Neuronal stem cell (in vitro differentiated cells): Measurements from ENCODE around the gene ZCCHC12.
"Not testable (repeated sequence)": the region's sequence is repeated elsewhere in the genome, so short reads cannot be mapped to it uniquely, and the experiment has no call there.

ENCODE experiments used
- DNase-seq: peaks from one replicate; pipeline ENCODE4 v3.0.0-alpha.2; 2013; ENCODE audit warnings: low spot score
- H2AFZ ChIP-seq: one replicate; pipeline ENCODE4 v1.6.1; 2013; ENCODE audit warnings: mild to moderate bottlenecking, low read length, inconsistent platforms
- H2AK5ac ChIP-seq: 2 replicates; pipeline ENCODE4 v1.6.1; 2013; ENCODE audit warnings: low read depth, mild to moderate bottlenecking, inconsistent platforms, low read length, moderate library complexity, mixed read lengths
- H2BK120ac ChIP-seq: 2 replicates; pipeline ENCODE4 v1.6.1; 2013; ENCODE audit warnings: low read depth, mild to moderate bottlenecking, inconsistent platforms, low read length, moderate library complexity, mixed read lengths
- H2BK12ac ChIP-seq: one replicate; pipeline ENCODE4 v1.6.1; 2013; ENCODE audit warnings: low read length, inconsistent platforms
- H2BK15ac ChIP-seq: 2 replicates; pipeline ENCODE4 v1.6.1; 2013; ENCODE audit warnings: mild to moderate bottlenecking, low read length, inconsistent platforms, mixed read lengths
- H2BK5ac ChIP-seq: one replicate; pipeline ENCODE4 v1.6.1; 2013; ENCODE audit warnings: inconsistent platforms, mild to moderate bottlenecking, low read length, moderate library complexity
- H3K14ac ChIP-seq: one replicate; pipeline ENCODE4 v1.6.1; 2013; ENCODE audit warnings: low read length, inconsistent platforms
- H3K18ac ChIP-seq: 2 replicates; pipeline ENCODE4 v1.6.1; 2013; ENCODE audit warnings: low read length, inconsistent platforms
- H3K23ac ChIP-seq: 2 replicates; pipeline ENCODE4 v1.6.1; 2013; ENCODE audit warnings: low read depth, mild to moderate bottlenecking, mixed read lengths, low read length, inconsistent platforms; ENCODE audit not compliant: poor library complexity
- H3K27ac ChIP-seq: replicated peaks from 3 replicates; pipeline ENCODE4 v1.5.1; 2013; ENCODE audit warnings: low read length, inconsistent platforms
- H3K27me3 ChIP-seq, 3 experiments: 2 replicates each; pipeline ENCODE4 v1.6.1; 2013; ENCODE audit warnings: low read length in 3 of 3, mild to moderate bottlenecking in 2 of 3, inconsistent platforms in 1 of 3, low read depth in 1 of 3, mixed read lengths in 1 of 3, moderate library complexity in 1 of 3; ENCODE audit not compliant: control insufficient read depth in 3 of 3, insufficient read depth in 3 of 3
- H3K36me3 ChIP-seq, 2 donors: replicated peaks in 1 of 2; 2 replicates each; pipeline ENCODE4 v1.6.1; 2013; ENCODE audit warnings: low read length in 2 of 2; ENCODE audit not compliant: control insufficient read depth in 2 of 2, insufficient read depth in 2 of 2
- H3K4ac ChIP-seq: 2 replicates; pipeline ENCODE4 v1.6.1; 2013; ENCODE audit warnings: inconsistent platforms, mild to moderate bottlenecking, low read length, moderate library complexity
- H3K4me1 ChIP-seq, 2 donors: 1 replicate in 1 of 2; 2 replicates in 1 of 2; pipeline ENCODE4 v1.6.1; 2013; ENCODE audit warnings: low read length in 2 of 2, low read depth in 1 of 2; ENCODE audit not compliant: control insufficient read depth in 2 of 2, insufficient read depth in 1 of 2
- H3K4me2 ChIP-seq: one replicate; pipeline ENCODE4 v1.6.1; 2013; ENCODE audit warnings: mild to moderate bottlenecking, low read length, inconsistent platforms; ENCODE audit not compliant: insufficient read depth, poor library complexity, severe bottlenecking
- H3K4me3 ChIP-seq, 2 donors: 2 replicates each; pipeline ENCODE4 v1.5.1; 2013; ENCODE audit warnings: low read length in 2 of 2, mild to moderate bottlenecking in 2 of 2, inconsistent platforms in 1 of 2, moderate library complexity in 1 of 2
- H3K79me1 ChIP-seq: one replicate; pipeline ENCODE4 v1.6.1; 2013; ENCODE audit warnings: low read depth, mild to moderate bottlenecking, inconsistent platforms, low read length, moderate library complexity
- H3K9ac ChIP-seq: one replicate; pipeline ENCODE4 v1.6.1; 2013; ENCODE audit warnings: mild to moderate bottlenecking, low read depth, low read length, inconsistent platforms; ENCODE audit not compliant: poor library complexity
- H3K9me3 ChIP-seq, 2 donors: replicated peaks in 1 of 2; 2 replicates each; pipeline versions ENCODE3 to v1.6.1; 2013; ENCODE audit warnings: low read length in 2 of 2, mild to moderate bottlenecking in 2 of 2, inconsistent platforms in 1 of 2, low read depth in 1 of 2, mixed read lengths in 1 of 2, moderate library complexity in 1 of 2; ENCODE audit not compliant: control insufficient read depth in 2 of 2, insufficient read depth in 1 of 2
- H4K8ac ChIP-seq: one replicate; pipeline ENCODE4 v1.6.1; 2013; ENCODE audit warnings: low read depth, mild to moderate bottlenecking, inconsistent platforms, low read length, moderate library complexity
- H4K91ac ChIP-seq: one replicate; pipeline ENCODE4 v1.6.1; 2013; ENCODE audit warnings: low read length, low read depth, mild to moderate bottlenecking, inconsistent platforms; ENCODE audit not compliant: poor library complexity
- WGBS, 2 donors: extraction: QIAGEN DNeasy Blood & Tissue Kit; methylation state at CpG; one replicate each; pipeline ENCODE4 v1.1.7; 2013; ENCODE audit warnings: missing lambda C conversion rate in 2 of 2, mixed read lengths in 1 of 2; ENCODE audit not compliant: insufficient read length in 2 of 2, insufficient replicate concordance in 1 of 2; ENCODE audit errors: extremely low coverage in 2 of 2; 5-methylcytosine and 5-hydroxymethylcytosine counted together

The ZCCHC12 gene

DNA sequence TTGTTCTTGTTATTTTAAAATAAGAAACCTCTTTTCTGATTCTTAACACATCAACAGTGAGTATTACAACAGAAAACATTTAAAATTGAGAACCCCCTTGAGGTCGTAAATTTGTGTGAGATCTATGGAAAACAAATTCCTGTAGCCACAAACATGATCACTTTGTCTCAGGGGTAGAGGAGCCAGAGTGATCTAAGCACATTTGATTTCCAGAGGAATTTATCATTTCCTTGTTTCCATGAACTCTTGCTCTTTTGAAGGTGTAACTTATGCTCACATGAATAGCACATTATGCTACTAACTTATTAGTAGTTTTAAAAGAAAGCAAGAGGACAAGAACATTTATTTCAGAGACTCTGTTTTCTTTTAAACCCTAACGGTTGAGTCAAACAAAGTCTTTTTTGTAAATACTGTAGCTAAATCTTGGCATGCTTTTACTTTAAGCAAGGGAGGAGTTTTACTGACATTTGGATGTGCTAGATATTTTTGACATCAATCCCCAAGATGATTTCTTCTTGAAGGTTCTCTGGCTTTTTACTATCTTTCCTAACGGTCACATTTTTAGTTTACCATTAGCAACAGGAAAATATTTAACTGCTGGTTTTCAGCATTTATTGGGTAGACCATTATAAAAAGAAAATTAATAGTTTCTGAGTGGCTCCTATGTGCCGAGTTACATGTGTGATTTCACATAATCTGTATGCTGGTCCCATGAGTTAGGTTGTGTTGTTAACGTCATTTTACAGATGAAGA is 27.9 kb upstream of the ZCCHC12 start:
- H3K4me3 ChIP-seq = no peak overlapping the region
- no peaks in the 10 kb centered on the region for H3K36me3 ChIP-seq
- H3K27me3 ChIP-seq = no peaks in the 10 kb centered on the region
- H3K27ac ChIP-seq = no peak overlapping the region
- no peak overlapping the region for H2BK5ac ChIP-seq
- no CpG with 5 or more reads among the region's 5 CpGs for WGBS, 2 donors
- H3K9me3 ChIP-seq = peaks cover 0 to 3% of the 10 kb centered on the region in 2 donors
- DNase-seq = no peak
- H2AFZ ChIP-seq = no peak overlapping the region
- no peaks in the 10 kb centered on the region for H3K4me1 ChIP-seq
- no peak overlapping the region for H4K8ac ChIP-seq
- H3K23ac ChIP-seq = no peak overlapping the region
- no peak overlapping the region for H2AK5ac ChIP-seq
- H2BK15ac ChIP-seq = no peak overlapping the region
- H4K91ac ChIP-seq = no peak overlapping the region
- H3K4me2 ChIP-seq = no peak overlapping the region
- no peak overlapping the region for H3K4ac ChIP-seq
- H3K79me1 ChIP-seq = no peaks in the 10 kb centered on the region
- H2BK12ac ChIP-seq = no peak overlapping the region
- no peak overlapping the region for H3K14ac ChIP-seq
- no peak overlapping the region for H3K9ac ChIP-seq
- no peak overlapping the region for H2BK120ac ChIP-seq
- no peak overlapping the region for H3K18ac ChIP-seq

DNA sequence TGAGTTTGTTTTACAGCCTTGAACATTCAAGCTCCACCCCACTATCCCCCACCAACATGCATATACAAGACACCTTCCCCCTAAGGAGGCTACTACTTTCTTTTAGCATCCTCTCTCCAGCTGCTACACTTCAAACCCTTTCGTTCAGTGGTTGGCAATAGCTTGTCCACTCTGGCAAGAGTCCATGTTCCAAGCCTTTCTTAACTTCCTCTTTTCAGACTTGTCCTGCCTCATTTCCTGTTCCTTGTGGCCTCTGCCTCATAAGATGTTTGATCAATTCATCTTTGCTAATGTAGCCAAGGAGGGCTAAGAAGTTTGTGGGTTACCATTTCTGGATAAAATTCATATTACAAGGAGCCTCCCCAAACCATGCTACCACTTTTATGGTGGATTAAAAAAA is 20.8 kb upstream of the ZCCHC12 start:
- H3K4me3 ChIP-seq = no peak overlapping the region
- no peak overlapping the region for H3K4me2 ChIP-seq
- no peaks in the 10 kb centered on the region for H3K4me1 ChIP-seq
- no peak overlapping the region for H2AK5ac ChIP-seq
- H2BK12ac ChIP-seq = no peak overlapping the region
- H3K23ac ChIP-seq = no peak overlapping the region
- H2BK120ac ChIP-seq = no peak overlapping the region
- no peaks in the 10 kb centered on the region for H3K36me3 ChIP-seq
- H3K79me1 ChIP-seq = no peaks in the 10 kb centered on the region
- H3K14ac ChIP-seq = no peak overlapping the region
- no peak overlapping the region for H4K8ac ChIP-seq
- H3K4ac ChIP-seq = no peak overlapping the region
- DNase-seq = no peak
- H2BK5ac ChIP-seq = no peak overlapping the region
- H3K27me3 ChIP-seq = no peaks in the 10 kb centered on the region
- H3K27ac ChIP-seq = no peak overlapping the region
- H2AFZ ChIP-seq = no peak overlapping the region
- no peak overlapping the region for H3K18ac ChIP-seq
- H2BK15ac ChIP-seq = no peak overlapping the region
- no peak overlapping the region for H3K9ac ChIP-seq
- peaks cover 0 to 3% of the 10 kb centered on the region in 2 donors for H3K9me3 ChIP-seq
- no CpG with 5 or more reads among the region's 1 CpG for WGBS, 2 donors
- no peak overlapping the region for H4K91ac ChIP-seq

DNA sequence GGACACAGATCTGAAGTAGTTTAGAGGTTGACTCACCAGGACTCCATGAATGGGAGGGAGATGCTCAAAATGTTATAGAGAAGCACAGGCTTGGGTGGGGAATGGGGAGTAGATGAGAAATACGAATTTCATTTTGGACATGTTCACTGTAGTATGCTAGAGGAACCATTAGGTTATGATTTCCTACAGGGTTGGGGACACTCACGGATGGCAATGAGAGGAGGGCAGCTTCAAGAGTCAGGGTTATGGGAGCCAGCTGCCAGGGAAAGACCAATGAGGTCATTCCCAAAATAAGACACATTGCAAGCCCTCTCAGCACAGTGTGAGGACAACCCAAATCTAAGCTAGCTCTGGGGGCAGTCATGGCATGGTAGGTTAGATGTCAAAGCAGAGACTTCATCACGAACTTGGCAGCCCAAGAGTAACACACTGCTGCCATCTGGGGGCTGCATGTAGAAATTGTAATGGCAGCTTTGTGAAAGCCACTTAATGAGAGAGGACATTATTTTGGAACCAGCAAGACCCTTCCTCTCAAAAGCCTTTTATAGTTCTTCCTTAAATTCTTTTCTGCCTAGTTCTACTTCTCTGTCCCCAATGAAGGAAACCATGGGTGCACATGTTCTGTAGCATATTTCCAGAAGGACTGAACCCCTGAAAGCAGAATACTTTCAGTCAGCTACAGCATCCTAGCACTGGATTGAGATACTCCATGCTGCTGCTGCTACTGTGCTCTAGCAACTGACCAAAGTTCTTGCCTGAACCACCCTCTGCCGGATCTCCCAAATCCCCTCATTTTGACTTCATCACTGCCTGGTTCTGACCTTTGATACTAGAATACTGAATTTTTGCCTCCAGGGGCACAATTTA is 16.2 kb upstream of the ZCCHC12 start:
- no peak overlapping the region for H2BK5ac ChIP-seq
- peaks cover 0 to 3% (median 0%) of the 10 kb centered on the region in 3 experiments for H3K27me3 ChIP-seq
- no peak overlapping the region for H2BK12ac ChIP-seq
- H2AK5ac ChIP-seq = no peak overlapping the region
- H3K9me3 ChIP-seq = peaks cover 0 to 3% of the 10 kb centered on the region in 2 donors
- peak overlapping the region; percentile 19 for H2AFZ ChIP-seq
- H3K4me2 ChIP-seq = no peak overlapping the region
- no peak overlapping the region for H3K23ac ChIP-seq
- H3K79me1 ChIP-seq = no peaks in the 10 kb centered on the region
- H3K9ac ChIP-seq = no peak overlapping the region
- H3K36me3 ChIP-seq = no peaks in the 10 kb centered on the region
- no peak overlapping the region for H2BK120ac ChIP-seq
- H2BK15ac ChIP-seq = no peak overlapping the region
- no peak overlapping the region for H3K4me3 ChIP-seq
- DNase-seq = peak; percentile 30
- no CpG with 5 or more reads among the region's 4 CpGs for WGBS, 2 donors
- no peak overlapping the region for H3K27ac ChIP-seq
- no peaks in the 10 kb centered on the region for H3K4me1 ChIP-seq
- no peak overlapping the region for H4K91ac ChIP-seq
- no peak overlapping the region for H4K8ac ChIP-seq
- H3K14ac ChIP-seq = no peak overlapping the region
- no peak overlapping the region for H3K4ac ChIP-seq
- no peak overlapping the region for H3K18ac ChIP-seq

DNA sequence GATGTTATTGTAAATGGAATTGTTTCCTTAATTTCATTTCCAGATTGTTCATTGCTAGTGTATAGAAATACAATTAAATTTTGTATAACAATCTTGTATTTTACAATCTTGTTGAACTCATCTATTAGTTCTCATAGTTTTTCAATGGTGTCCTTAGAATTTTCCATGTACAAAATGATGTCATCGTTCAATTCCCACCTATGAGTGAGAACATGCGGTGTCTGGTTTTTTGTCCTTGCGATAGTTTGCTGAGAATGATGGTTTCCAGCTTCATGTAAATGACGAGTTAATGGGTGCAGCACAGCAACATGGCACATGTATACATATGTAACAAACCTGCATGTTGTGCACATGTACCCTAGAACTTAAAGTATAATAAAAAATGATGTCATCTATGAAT is 6.4 kb upstream of the ZCCHC12 start:
- not testable (repeated sequence) for H3K9ac ChIP-seq, H2AK5ac ChIP-seq, H3K4me3 ChIP-seq, H2BK12ac ChIP-seq, H2BK120ac ChIP-seq, H3K27me3 ChIP-seq, H3K14ac ChIP-seq, H3K18ac ChIP-seq, H3K4me1 ChIP-seq, H3K4ac ChIP-seq, H3K79me1 ChIP-seq, H2AFZ ChIP-seq, H3K23ac ChIP-seq, DNase-seq, H3K4me2 ChIP-seq, H2BK15ac ChIP-seq, H4K91ac ChIP-seq, H4K8ac ChIP-seq, H3K36me3 ChIP-seq, H3K9me3 ChIP-seq, H3K27ac ChIP-seq, H2BK5ac ChIP-seq
- WGBS, 2 donors = no CpG with 5 or more reads among the region's 4 CpGs
